HuH-7.5 (cell line): ENCODE measurements around the gene SHROOM4.

Source experiments
- DNase-seq: peaks from one replicate; pipeline ENCODE4 v3.0.0; 2011; ENCODE audit warnings: low spot score

SHROOM4 gene

GRCh38 chrX:50705042-50705441 is 109.0 kb downstream of the SHROOM4 start:
- DNase-seq = no peak

- no peak for DNase-seq
These were observed 109.6 kb downstream of the SHROOM4 start for GRCh38 chrX:50704360-50704759.

- DNase-seq = no peak
These were observed 113.1 kb downstream of the SHROOM4 start for GRCh38 chrX:50700921-50701320.

GRCh38 chrX:50698944-50699343 is 115.0 kb downstream of the SHROOM4 start:
- DNase-seq = no peak

GRCh38 chrX:50697691-50698090 is 116.3 kb downstream of the SHROOM4 start:
- no peak for DNase-seq

GRCh38 chrX:50691820-50692219 is 122.2 kb downstream of the SHROOM4 start:
- DNase-seq = peak; percentile 22

- no peak for DNase-seq
These were observed 129.1 kb downstream of the SHROOM4 start for GRCh38 chrX:50684871-50685270.

- no peak for DNase-seq
These were observed 133.0 kb downstream of the SHROOM4 start for GRCh38 chrX:50680990-50681389.

GRCh38 chrX:50677789-50678188 is 136.2 kb downstream of the SHROOM4 start:
- no peak for DNase-seq

- no peak for DNase-seq
These were observed 142.3 kb downstream of the SHROOM4 start for GRCh38 chrX:50671661-50672060.

- no peak for DNase-seq
These were observed 145.1 kb downstream of the SHROOM4 start for GRCh38 chrX:50668860-50669259.

- DNase-seq = no peak
These were observed 165.8 kb downstream of the SHROOM4 start for GRCh38 chrX:50648156-50648555.

GRCh38 chrX:50644496-50644895 is 169.5 kb downstream of the SHROOM4 start:
- DNase-seq = no peak

GRCh38 chrX:50643525-50644137 is 170.4 kb downstream of the SHROOM4 start:
- DNase-seq = no peak

- DNase-seq = no peak
These were observed 175.9 kb downstream of the SHROOM4 start for GRCh38 chrX:50638123-50638522.

- no peak for DNase-seq
These were observed 178.1 kb downstream of the SHROOM4 start for GRCh38 chrX:50635817-50636365.

GRCh38 chrX:50635162-50635561 is 178.8 kb downstream of the SHROOM4 start:
- DNase-seq = no peak

- DNase-seq = no peak
These were observed 184.2 kb downstream of the SHROOM4 start for GRCh38 chrX:50629774-50630173.

GRCh38 chrX:50627696-50628095 is 186.3 kb downstream of the SHROOM4 start:
- DNase-seq = no peak

- DNase-seq = no peak
These were observed 187.6 kb downstream of the SHROOM4 start for GRCh38 chrX:50626432-50626831.

- DNase-seq = no peak
These were observed 191.2 kb downstream of the SHROOM4 start for GRCh38 chrX:50622751-50623150.

- DNase-seq = no peak
These were observed 195.0 kb downstream of the SHROOM4 start for GRCh38 chrX:50618788-50619558.

- DNase-seq = no peak
These were observed 196.8 kb downstream of the SHROOM4 start for GRCh38 chrX:50617183-50617582.
